Ramos (cell line): Measurements from ENCODE around the gene LPIN2.

Experiments
- in situ Hi-C: fragments of 300-500 bp; cut with MboI; formaldehyde crosslinking; loops from one replicate; pipeline ENCODE4 v1.14.3; 2022; ENCODE audit warnings: low sequenced_read_pairs; ENCODE audit not compliant: unreplicated experiment

Gene LPIN2

DNA sequence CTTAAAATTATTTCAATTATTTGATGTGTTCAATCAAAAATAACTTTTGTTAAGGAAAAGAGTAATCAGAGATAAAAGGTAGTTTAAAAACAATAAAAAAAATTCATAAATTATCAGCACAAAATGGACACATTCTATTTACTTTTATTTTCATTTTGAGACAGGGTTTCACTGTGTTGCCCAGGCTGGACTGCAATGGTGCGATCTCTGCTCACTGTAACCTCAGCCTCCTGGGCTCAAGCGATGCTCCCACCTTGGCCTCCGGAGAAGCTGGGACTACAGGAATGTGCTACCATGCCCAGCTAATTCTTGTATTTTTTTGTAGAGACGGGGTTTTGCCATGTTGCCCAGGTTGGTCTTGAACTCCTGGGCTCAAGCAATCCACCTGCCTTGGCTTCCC is 47.1 kb downstream of the LPIN2 start:
- in situ Hi-C loops, result no loop called here

DNA sequence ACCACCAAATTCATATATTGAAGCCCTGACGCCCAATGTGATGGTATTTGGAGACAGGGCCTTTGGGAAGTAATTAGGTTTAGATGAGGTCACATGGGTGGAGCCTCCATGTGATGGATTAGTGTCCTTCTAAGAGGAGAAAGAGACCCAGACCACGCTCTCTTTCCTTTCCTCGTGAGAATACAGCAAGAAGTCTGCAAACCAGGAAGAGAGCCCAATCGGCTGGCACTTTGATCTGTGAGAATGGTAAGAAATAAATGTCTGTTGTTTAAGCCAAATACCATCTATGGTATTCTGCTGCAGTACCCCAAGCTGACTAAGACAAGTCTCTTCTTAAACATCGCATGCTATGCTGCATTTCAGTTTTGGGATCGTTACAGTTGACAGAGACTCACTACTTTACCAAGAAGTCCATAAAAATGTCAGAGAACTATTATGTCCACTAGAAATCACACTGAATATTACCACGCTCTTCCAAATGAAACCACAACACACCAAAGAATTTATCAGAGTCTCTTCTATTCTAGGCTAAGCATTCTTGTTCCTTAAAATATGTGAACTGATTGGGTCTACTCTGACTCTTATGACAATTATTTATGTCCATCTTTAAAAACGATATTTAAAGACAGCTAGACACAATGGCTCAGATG is 48.5 kb downstream of the LPIN2 start:
- in situ Hi-C loops, result no loop called here
